H1 (cell line): ENCODE measurements around the gene SPECC1. TPM values are rescaled to one million over a fixed set of nuclear protein-coding genes. Genes with fewer than 3 reads are reported as not detected.
"Not testable (repeated sequence)": the region's sequence is repeated elsewhere in the genome, so short reads cannot be mapped to it uniquely, and the experiment has no call there.

ENCODE experiments used
- CTCF ChIA-PET: fragments of 300-600 bp; sonication (Branson Sonifier 250); formaldehyde crosslinking; loops from one replicate; lab custom pipeline; 2021; ENCODE audit not compliant: partially characterized antibody; lab: Charles Lee
- POLR2A ChIA-PET: fragments of 300-600 bp; sonication (Branson Sonifier 250); formaldehyde crosslinking; loops from one replicate; lab custom pipeline; 2021; ENCODE audit warnings: inconsistent platforms; ENCODE audit not compliant: partially characterized antibody; lab: Charles Lee
- DNase-seq, 2 experiments: peaks; one replicate each; pipeline versions ENCODE4 v3.0.0 to v3.0.0-alpha.2; 2010 to 2022; ENCODE audit warnings: low spot score in 2 of 2, low read depth in 1 of 2, mixed read lengths in 1 of 2
- FAIRE-seq: peaks from 2 replicates; lab custom pipeline; 2011; peaks lifted over from hg19 to GRCh38; lab: Jason Lieb, UNC
- H2AFZ ChIP-seq: 2 replicates; pipeline ENCODE4 v1.8.1; 2012; ENCODE audit warnings: low read length, inconsistent platforms
- H2AK5ac ChIP-seq: 2 replicates; pipeline ENCODE4 v1.6.1; 2013; ENCODE audit warnings: low read depth, low read length
- H2BK120ac ChIP-seq: replicated peaks from 2 replicates; pipeline ENCODE3; 2013; ENCODE audit warnings: low read depth, low read length, inconsistent platforms
- H2BK12ac ChIP-seq: 2 replicates; pipeline ENCODE4 v1.6.1; 2013; ENCODE audit warnings: low read depth, low read length
- H2BK15ac ChIP-seq: 2 replicates; pipeline ENCODE4 v1.6.1; 2013; ENCODE audit warnings: low read length
- H2BK20ac ChIP-seq: 2 replicates; pipeline ENCODE4 v1.6.1; 2013; ENCODE audit warnings: low read length
- H2BK5ac ChIP-seq: 2 replicates; pipeline ENCODE4 v1.6.1; 2013; ENCODE audit warnings: low read depth, low read length
- H3K14ac ChIP-seq: 2 replicates; pipeline ENCODE4 v1.6.1; 2013; ENCODE audit warnings: inconsistent platforms; ENCODE audit not compliant: insufficient read length
- H3K18ac ChIP-seq: 2 replicates; pipeline ENCODE4 v1.6.1; 2013; ENCODE audit warnings: low read length; ENCODE audit errors: extremely low read depth
- H3K23ac ChIP-seq: 2 replicates; pipeline ENCODE4 v1.6.1; 2013; ENCODE audit warnings: inconsistent platforms; ENCODE audit not compliant: insufficient read length
- H3K23me2 ChIP-seq: 2 replicates; pipeline ENCODE4 v1.6.1; 2013; ENCODE audit warnings: low read depth, low read length
- H3K27ac ChIP-seq: 2 replicates; pipeline ENCODE4 v1.6.1; 2011; ENCODE audit warnings: low read depth, low read length, inconsistent platforms
- H3K27me3 ChIP-seq, 4 experiments: replicated peaks in 1 of 4; 1 replicate in 1 of 4; 2 replicates in 3 of 4; pipeline versions ENCODE4 v1.6.1 to v1.8.1; 2011 to 2013; ENCODE audit warnings: low read length in 3 of 4, mild to moderate bottlenecking in 3 of 4, inconsistent platforms in 2 of 4, mixed read lengths in 2 of 4, moderate library complexity in 1 of 4; ENCODE audit not compliant: control insufficient read depth in 3 of 4, insufficient read depth in 3 of 4; ENCODE audit errors: extremely low read depth in 1 of 4
- H3K36me3 ChIP-seq, 4 experiments: 2 replicates each; pipeline versions ENCODE4 v1.6.1 to v1.8.1; 2011 to 2013; ENCODE audit warnings: mild to moderate bottlenecking in 4 of 4, low read length in 3 of 4, moderate library complexity in 2 of 4, control low read depth in 1 of 4, inconsistent platforms in 1 of 4; ENCODE audit not compliant: insufficient read depth in 4 of 4, control insufficient read depth in 2 of 4
- H3K4ac ChIP-seq: replicated peaks from 2 replicates; pipeline ENCODE3; 2013; ENCODE audit warnings: low read length, low read depth, mixed read lengths, inconsistent platforms; ENCODE audit not compliant: insufficient read length
- H3K4me1 ChIP-seq, 4 experiments: replicated peaks in 1 of 4; 1 replicate in 1 of 4; 2 replicates in 3 of 4; pipeline versions ENCODE4 v1.6.1 to v1.8.1; 2011 to 2013; ENCODE audit warnings: low read length in 3 of 4, inconsistent platforms in 2 of 4, mixed read lengths in 1 of 4; ENCODE audit not compliant: insufficient read depth in 4 of 4, control insufficient read depth in 3 of 4
- H3K4me2 ChIP-seq, 2 experiments: 2 replicates each; pipeline versions ENCODE4 v1.6.1 to v1.8.1; 2011 to 2013; ENCODE audit warnings: low read depth in 2 of 2, low read length in 2 of 2, control low read depth in 1 of 2, inconsistent platforms in 1 of 2, mild to moderate bottlenecking in 1 of 2; ENCODE audit not compliant: insufficient read depth in 1 of 2
- H3K4me3 ChIP-seq, 4 experiments: fragments of 200-600, 300-600 bp in 1 of 4; sonication (generic), shearing (Covaris generic), sonication (Bioruptor Twin) in 1 of 4; 2 replicates each; pipeline versions ENCODE4 v1.5.1 to v1.8.1; 2011 to 2016; ENCODE audit warnings: low read length in 4 of 4, low read depth in 3 of 4, control low read depth in 2 of 4, inconsistent platforms in 2 of 4, mild to moderate bottlenecking in 2 of 4, mixed read lengths in 1 of 4, moderate library complexity in 1 of 4; ENCODE audit not compliant: insufficient read depth in 2 of 4; ENCODE audit errors: extremely low read depth in 1 of 4
- H3K56ac ChIP-seq: replicated peaks from 2 replicates; pipeline ENCODE3; 2013; ENCODE audit warnings: low read depth, mild to moderate bottlenecking, mixed read lengths, low read length, inconsistent platforms; ENCODE audit not compliant: insufficient read length
- H3K79me1 ChIP-seq: 2 replicates; pipeline ENCODE4 v1.6.1; 2013; ENCODE audit warnings: low read depth, low read length, control low read depth
- H3K79me2 ChIP-seq, 2 experiments: 2 replicates each; pipeline versions ENCODE4 v1.6.1 to v1.8.1; 2012 to 2013; ENCODE audit warnings: low read length in 2 of 2, mild to moderate bottlenecking in 2 of 2, inconsistent platforms in 1 of 2; ENCODE audit not compliant: insufficient read depth in 2 of 2, control insufficient read depth in 1 of 2
- H3K9ac ChIP-seq, 4 experiments: replicated peaks in 1 of 4; 1 replicate in 1 of 4; 2 replicates in 3 of 4; pipeline versions ENCODE4 v1.6.1 to v1.8.1; 2011 to 2013; ENCODE audit warnings: low read depth in 3 of 4, low read length in 3 of 4, control low read depth in 2 of 4, mild to moderate bottlenecking in 2 of 4, moderate library complexity in 2 of 4, inconsistent platforms in 1 of 4; ENCODE audit errors: extremely low read depth in 1 of 4
- H3K9me3 ChIP-seq, 2 experiments: 2 replicates each; pipeline versions ENCODE4 v1.6.1 to v1.8.1; 2012 to 2013; ENCODE audit warnings: mild to moderate bottlenecking in 2 of 2, moderate library complexity in 2 of 2, control low read depth in 1 of 2, inconsistent platforms in 1 of 2, low read depth in 1 of 2, low read length in 1 of 2, mixed read lengths in 1 of 2; ENCODE audit not compliant: insufficient read depth in 2 of 2
- H4K20me1 ChIP-seq, 2 experiments: replicated peaks in 1 of 2; 2 replicates each; pipeline versions ENCODE3 to v1.8.1; 2011 to 2013; ENCODE audit warnings: inconsistent platforms in 2 of 2, low read length in 2 of 2, mild to moderate bottlenecking in 1 of 2; ENCODE audit not compliant: insufficient read depth in 2 of 2, control insufficient read depth in 1 of 2
- H4K5ac ChIP-seq: 2 replicates; pipeline ENCODE4 v1.6.1; 2013; ENCODE audit warnings: low read length, low read depth, mixed read lengths, inconsistent platforms; ENCODE audit not compliant: insufficient read length
- H4K8ac ChIP-seq: 2 replicates; pipeline ENCODE4 v1.8.0; 2013; ENCODE audit warnings: mild to moderate bottlenecking, moderate library complexity, low read length, inconsistent platforms; ENCODE audit not compliant: insufficient read depth; ENCODE audit errors: extremely low read depth
- H4K91ac ChIP-seq: replicated peaks from 2 replicates; pipeline ENCODE3; 2013; ENCODE audit warnings: low read length, mixed read lengths, inconsistent platforms; ENCODE audit not compliant: insufficient read length
- CHD2 ChIP-seq: IDR thresholded peaks from 2 replicates; pipeline ENCODE4 v1.6.1; 2012; ENCODE audit warnings: low read length, improper control_type of control experiment
- CREB1 ChIP-seq: IDR thresholded peaks from 2 replicates; pipeline ENCODE4 v1.6.1; 2012; ENCODE audit warnings: inconsistent platforms
- EZH2 ChIP-seq: fragments of 200-600 bp; sonication (generic); IDR thresholded peaks from 2 replicates; pipeline ENCODE4 v1.7.1; 2012; ENCODE audit warnings: low read depth, mild to moderate bottlenecking, moderate library complexity, low read length, inconsistent platforms; ENCODE audit not compliant: severe bottlenecking
- SRF ChIP-seq: IDR thresholded peaks from 2 replicates; pipeline ENCODE4 v1.6.1; 2011; ENCODE audit warnings: mild to moderate bottlenecking, low read depth, low read length, moderate library complexity
- TEAD4 ChIP-seq: IDR thresholded peaks from 2 replicates; pipeline ENCODE4 v1.6.1; 2012; ENCODE audit warnings: low read depth, low read length, inconsistent platforms, mixed read lengths
- WGBS, 2 experiments: shearing (Covaris generic) in 1 of 2; methylation state at CpG; one replicate each; pipeline versions ENCODE4 v1.1.6 to v1.1.7; 2013 to 2015; ENCODE audit warnings: low lambda C conversion rate in 2 of 2, mixed read lengths in 2 of 2, inconsistent platforms in 1 of 2, low coverage in 1 of 2, missing lambda C conversion rate in 1 of 2; ENCODE audit not compliant: insufficient replicate concordance in 2 of 2, insufficient coverage in 1 of 2, insufficient read length in 1 of 2; ENCODE audit errors: extremely low coverage in 1 of 2, missing lambda C conversion rate in 1 of 2; 5-methylcytosine and 5-hydroxymethylcytosine counted together
- polyA plus RNA-seq, 7 experiments: library from polyadenylated mRNA; depleted of rRNA in 3 of 7; stranded (reverse) in 5 of 7; unstranded in 2 of 7; fragments of >200 nt in 5 of 7; fragments of 200-250 nt in 2 of 7; gene quantifications; 1 replicate in 5 of 7; 2 replicates in 1 of 7; 4 replicates in 1 of 7; pipeline versions ENCODE4 v1.2.1 to v1.2.3, GENCODE V29; 2011 to 2013; ENCODE audit warnings: missing spikeins in 2 of 7, mixed read lengths in 2 of 7
- total RNA-seq: library from RNA; stranded (reverse); fragmentation: NEBNext Ultra II Directional; extraction: Animal tissue kit (Norgen Biotek cat#: 25700); gene quantifications from 2 replicates; pipeline ENCODE4 v1.2.1, GENCODE V29; 2021
- TF ChIP-seq, protein P1 (sequence below): IDR thresholded peaks from 2 replicates; pipeline ENCODE4 v1.6.1; 2011; ENCODE audit warnings: low read depth, mild to moderate bottlenecking, low read length; ENCODE audit not compliant: insufficient read depth

Gene SPECC1
- total and polyA plus RNA-seq, 2 of the 8 experiments (the other 6 are each of a cell fraction or from before 2014, with no cell fraction given): 35.8 to 87.9 TPM

GRCh38 chr17:20159406-20160069 is 150.4 kb downstream of the SPECC1 start (continued):
- TF ChIP-seq CREB1 (no peak), EZH2 (no peak), CHD2 (no peak), SRF (no peak), TEAD4 (no peak)
- TF ChIP-seq, protein P1, sequence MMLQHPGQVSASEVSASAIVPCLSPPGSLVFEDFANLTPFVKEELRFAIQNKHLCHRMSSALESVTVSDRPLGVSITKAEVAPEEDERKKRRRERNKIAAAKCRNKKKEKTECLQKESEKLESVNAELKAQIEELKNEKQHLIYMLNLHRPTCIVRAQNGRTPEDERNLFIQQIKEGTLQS: no peak

DNA sequence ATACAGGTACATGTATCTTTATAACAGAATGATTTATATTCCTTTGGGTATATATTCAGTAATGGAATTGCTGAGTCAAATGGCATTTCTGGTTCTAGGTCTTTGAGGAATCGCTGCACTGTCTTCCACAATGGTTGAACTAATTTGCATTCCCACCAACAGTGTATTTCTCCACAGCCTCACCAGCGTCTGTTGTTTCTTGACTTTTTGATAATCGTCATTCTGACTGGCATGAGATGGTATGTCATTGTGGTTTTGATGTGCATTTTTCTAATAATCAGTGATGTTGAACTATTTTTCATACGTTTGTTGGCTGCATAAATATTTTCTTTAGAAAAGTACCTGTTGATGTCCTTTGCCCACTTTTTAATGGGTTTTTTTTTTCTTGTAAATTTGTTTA is 156.4 kb downstream of the SPECC1 start:
- H4K5ac ChIP-seq, CTCF ChIA-PET, H3K9ac ChIP-seq: not testable (repeated sequence)

More for the DNA sequence above, 156.4 kb downstream of the SPECC1 start:
- not testable (repeated sequence) for H3K14ac ChIP-seq, H4K8ac ChIP-seq, H2BK120ac ChIP-seq, H3K4me2 ChIP-seq, H3K56ac ChIP-seq, H3K27ac ChIP-seq, H3K9me3 ChIP-seq, H2BK20ac ChIP-seq, H3K23ac ChIP-seq, H3K27me3 ChIP-seq, H2AK5ac ChIP-seq, H2BK12ac ChIP-seq, H3K4me3 ChIP-seq, H4K20me1 ChIP-seq, H3K23me2 ChIP-seq, H2AFZ ChIP-seq, H3K4ac ChIP-seq, H3K4me1 ChIP-seq, H2BK5ac ChIP-seq, H4K91ac ChIP-seq, H3K18ac ChIP-seq, H3K36me3 ChIP-seq, H2BK15ac ChIP-seq, FAIRE-seq, DNase-seq, H3K79me1 ChIP-seq
- peaks cover 3 to 93% of the 10 kb centered on the region in 2 experiments; a peak in 2 of 4 replicates for H3K79me2 ChIP-seq
- WGBS, 2 experiments: 72% methylated on average over 4 of the region's 4 CpGs; no CpG with 5 or more reads in 1 of the 2 experiments
- POLR2A ChIA-PET: interaction anchor here (0.9 to 1.0 kb wide), 2 partner anchors 9 to 10 kb away, joined by 3 read pairs; no protein-coding TSS in a partner anchor
